NCI-H1048 (cell line): ENCODE results near the gene REV3L.
"Not testable (repeated sequence)": the region's sequence is repeated elsewhere in the genome, so short reads cannot be mapped to it uniquely, and the experiment has no call there.

Source experiments
- DNase-seq: peaks from one replicate; lab custom pipeline; 2025; lab: John Stamatoyannopoulos, UW

The REV3L gene

GRCh38 chr6:111258010-111258409 lies 225.0 kb downstream of the REV3L start:
- DNase-seq: no peak

GRCh38 chr6:111256646-111257045 lies 226.4 kb downstream of the REV3L start:
- no peak for DNase-seq

- DNase-seq: not testable (repeated sequence)
These were observed 227.2 kb downstream of the REV3L start for GRCh38 chr6:111255838-111256237.

GRCh38 chr6:111254779-111255166 lies 228.2 kb downstream of the REV3L start:
- DNase-seq: no peak

GRCh38 chr6:111254004-111254778 lies 228.8 kb downstream of the REV3L start:
- DNase-seq: no peak

- no peak for DNase-seq
These were observed 230.3 kb downstream of the REV3L start for GRCh38 chr6:111252726-111253125.

- no peak for DNase-seq
These were observed 232.1 kb downstream of the REV3L start for GRCh38 chr6:111250791-111251354.
